Mucosa of rectum (tissue), 2 donors: ENCODE data around the gene PEPD.

Experiments
- H3K27ac ChIP-seq, 2 donors: one replicate each; pipeline ENCODE4 v1.7.0; 2013; ENCODE audit warnings: inconsistent platforms in 2 of 2, low read depth in 2 of 2, low read length in 2 of 2
- H3K27me3 ChIP-seq, 2 donors: one replicate each; pipeline ENCODE4 v1.7.0; 2013; ENCODE audit warnings: low read length in 2 of 2; ENCODE audit not compliant: control insufficient read depth in 2 of 2, insufficient read depth in 2 of 2
- H3K36me3 ChIP-seq, 2 donors: one replicate each; pipeline ENCODE4 v1.7.0; 2013; ENCODE audit warnings: low read length in 2 of 2; ENCODE audit not compliant: control insufficient read depth in 2 of 2, insufficient read depth in 2 of 2
- H3K4me1 ChIP-seq, 2 donors: one replicate each; pipeline ENCODE4 v1.7.0; 2013; ENCODE audit warnings: low read length in 2 of 2, mild to moderate bottlenecking in 1 of 2; ENCODE audit not compliant: control insufficient read depth in 2 of 2, insufficient read depth in 2 of 2
- H3K4me3 ChIP-seq, 2 donors: one replicate each; pipeline ENCODE4 v1.7.0; 2013; ENCODE audit warnings: low read length in 2 of 2
- H3K9ac ChIP-seq, 2 donors: one replicate each; pipeline ENCODE4 v1.7.0; 2013; ENCODE audit warnings: low read length in 2 of 2, low read depth in 1 of 2, mild to moderate bottlenecking in 1 of 2
- H3K9me3 ChIP-seq, 2 donors: one replicate each; pipeline ENCODE4 v1.7.0; 2013; ENCODE audit warnings: low read length in 2 of 2; ENCODE audit not compliant: control insufficient read depth in 2 of 2
- donor health status: healthy.
- donor health status: Normal muscosa, but diverticular disease.

Gene PEPD

DNA sequence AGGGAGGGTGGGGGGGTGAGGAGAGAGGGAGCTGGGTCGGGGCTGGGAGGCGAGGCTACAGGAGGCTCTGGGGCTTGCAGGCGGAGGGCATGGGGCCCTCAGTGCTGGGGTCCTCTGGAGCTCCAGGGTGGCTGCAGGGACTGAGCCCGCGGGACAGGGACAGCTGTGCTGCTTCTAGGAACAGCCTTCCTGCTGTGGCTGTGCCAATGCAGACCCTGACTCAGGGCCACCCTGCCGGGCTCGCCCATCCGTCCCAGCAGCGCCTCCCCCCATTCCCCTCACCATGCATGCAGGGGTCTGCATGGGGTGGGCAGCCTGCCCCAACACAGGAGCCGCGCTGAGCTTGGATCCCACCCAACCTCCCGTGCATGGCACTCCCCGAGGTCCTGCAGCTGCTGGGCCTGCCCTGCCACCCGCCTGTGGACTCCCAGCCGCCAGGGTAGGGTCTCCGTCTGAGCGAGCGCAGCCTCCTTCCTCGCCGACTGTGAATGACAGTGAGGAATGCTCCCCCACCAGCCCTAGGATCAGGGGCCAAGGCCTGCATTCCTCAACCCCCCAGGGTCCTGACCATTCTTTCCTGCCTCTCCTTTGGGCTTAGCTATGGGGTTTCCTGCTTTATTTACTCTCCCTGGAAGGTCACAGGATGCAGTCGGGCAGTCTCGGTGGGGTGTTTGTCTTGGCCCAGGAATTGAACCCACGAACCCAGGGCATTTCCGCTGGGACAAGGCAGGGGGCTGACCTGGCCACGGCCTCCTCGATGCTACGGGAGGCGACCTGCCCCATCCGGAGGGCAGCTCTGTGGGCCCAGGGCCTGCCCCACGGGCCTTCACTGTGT lies 124.7 kb downstream of the PEPD start:
- H3K27ac ChIP-seq: no peak overlapping the region
- H3K9ac ChIP-seq: no peak overlapping the region
- H3K36me3 ChIP-seq: no peaks in the 10 kb centered on the region
- H3K4me3 ChIP-seq: no peak overlapping the region
- H3K4me1 ChIP-seq: peaks cover 19 to 20% of the 10 kb centered on the region in 2 donors
- no peaks in the 10 kb centered on the region for H3K27me3 ChIP-seq
- no peaks in the 10 kb centered on the region for H3K9me3 ChIP-seq

DNA sequence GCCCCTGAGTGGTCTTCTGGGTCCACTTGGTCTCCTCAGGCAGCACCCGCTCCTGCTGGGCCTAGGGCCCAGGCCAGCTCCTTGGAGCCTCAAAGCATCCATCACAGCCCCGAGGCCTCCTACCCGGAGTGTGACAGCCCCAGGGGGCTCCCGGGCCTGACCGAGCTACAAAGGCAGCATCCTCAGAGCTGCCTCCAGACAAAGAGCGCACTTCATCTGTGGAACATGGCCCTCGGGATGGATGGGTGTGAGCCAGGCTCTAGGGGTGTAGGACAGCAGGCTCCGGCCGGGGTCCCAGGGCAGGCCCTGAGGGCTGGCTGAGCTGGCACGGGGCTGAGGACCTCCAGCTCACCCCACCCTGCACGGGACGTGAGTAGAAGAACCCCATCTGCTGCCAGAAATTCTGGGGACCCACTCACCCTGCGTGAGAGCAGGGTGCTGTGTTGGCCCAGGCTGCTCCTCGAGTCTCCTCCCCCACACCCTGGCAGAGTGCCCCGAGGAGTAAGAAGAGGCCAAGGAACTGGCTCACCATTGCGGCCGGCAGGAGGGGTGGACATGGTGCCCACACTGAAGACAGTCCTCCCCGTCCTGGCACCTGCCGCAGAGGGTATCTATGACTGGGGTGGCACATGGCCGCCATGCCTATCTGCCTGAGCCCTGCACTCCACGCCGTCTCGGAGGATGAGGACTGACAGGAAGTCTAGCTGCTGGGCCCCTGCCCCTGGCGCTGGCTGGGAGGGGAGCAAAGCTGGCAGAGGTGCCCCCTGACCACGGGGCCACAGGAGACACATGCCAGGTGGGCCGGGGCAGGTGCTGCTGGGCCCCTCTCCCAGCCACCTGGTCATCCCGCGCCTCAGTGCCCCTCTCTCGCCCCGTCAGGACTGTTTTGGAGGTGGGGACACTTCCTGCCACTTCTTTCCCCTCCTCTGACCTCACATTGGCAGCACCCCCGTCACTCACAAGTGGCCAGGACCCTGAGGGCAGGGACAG lies 125.7 kb downstream of the PEPD start:
- H3K9ac ChIP-seq: no peak overlapping the region
- peaks cover 28 to 29% of the 10 kb centered on the region in 2 donors for H3K4me1 ChIP-seq
- no peak overlapping the region for H3K4me3 ChIP-seq
- no peak overlapping the region for H3K27ac ChIP-seq
- H3K36me3 ChIP-seq: no peaks in the 10 kb centered on the region
- no peaks in the 10 kb centered on the region for H3K27me3 ChIP-seq
- no peaks in the 10 kb centered on the region for H3K9me3 ChIP-seq

DNA sequence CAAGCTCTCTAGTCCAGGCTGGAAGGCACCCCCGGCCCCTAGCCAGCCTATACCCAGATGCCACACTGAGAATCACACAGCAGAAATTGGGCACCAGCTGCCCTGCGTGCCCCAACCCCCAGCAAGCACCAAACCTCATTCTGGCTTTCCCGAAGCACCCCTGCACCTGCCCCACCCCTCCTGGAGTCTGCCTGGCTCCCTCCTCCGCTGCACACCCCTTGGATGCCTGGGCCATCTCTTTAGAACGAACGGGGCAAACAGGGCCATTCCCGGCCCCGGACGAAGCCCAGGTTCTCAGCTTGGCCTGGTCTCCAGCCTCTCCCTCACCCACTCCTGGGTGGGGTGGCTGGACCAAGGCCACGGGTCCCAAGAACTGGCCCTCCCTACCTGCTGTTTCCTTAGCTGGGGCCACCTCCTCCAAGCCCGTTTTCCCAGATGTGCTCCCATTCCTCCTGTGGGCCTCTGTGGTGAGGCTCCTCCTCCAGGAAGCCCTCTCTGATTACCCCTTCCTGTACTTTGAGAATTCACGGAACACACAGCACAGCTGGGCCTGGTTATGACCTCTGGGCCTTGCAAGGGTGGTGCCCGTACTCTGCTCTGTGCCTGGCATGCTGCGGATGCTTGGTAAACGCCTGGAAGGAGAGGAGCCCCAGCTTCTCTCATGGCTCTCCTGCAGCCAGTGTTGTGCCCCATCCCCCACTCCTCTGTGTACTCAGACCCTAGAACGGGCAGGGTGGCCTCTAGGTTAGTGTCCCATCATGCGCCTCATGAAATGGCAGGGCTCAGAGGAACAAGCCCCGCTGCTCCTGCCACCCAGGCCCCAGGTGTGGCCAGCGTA lies 126.6 kb downstream of the PEPD start:
- no peaks in the 10 kb centered on the region for H3K27me3 ChIP-seq
- no peaks in the 10 kb centered on the region for H3K36me3 ChIP-seq
- H3K27ac ChIP-seq: no peak overlapping the region
- H3K4me3 ChIP-seq: no peak overlapping the region
- H3K4me1 ChIP-seq: peaks cover 34 to 38% of the 10 kb centered on the region in 2 donors
- H3K9me3 ChIP-seq: no peaks in the 10 kb centered on the region
- H3K9ac ChIP-seq: no peak overlapping the region

DNA sequence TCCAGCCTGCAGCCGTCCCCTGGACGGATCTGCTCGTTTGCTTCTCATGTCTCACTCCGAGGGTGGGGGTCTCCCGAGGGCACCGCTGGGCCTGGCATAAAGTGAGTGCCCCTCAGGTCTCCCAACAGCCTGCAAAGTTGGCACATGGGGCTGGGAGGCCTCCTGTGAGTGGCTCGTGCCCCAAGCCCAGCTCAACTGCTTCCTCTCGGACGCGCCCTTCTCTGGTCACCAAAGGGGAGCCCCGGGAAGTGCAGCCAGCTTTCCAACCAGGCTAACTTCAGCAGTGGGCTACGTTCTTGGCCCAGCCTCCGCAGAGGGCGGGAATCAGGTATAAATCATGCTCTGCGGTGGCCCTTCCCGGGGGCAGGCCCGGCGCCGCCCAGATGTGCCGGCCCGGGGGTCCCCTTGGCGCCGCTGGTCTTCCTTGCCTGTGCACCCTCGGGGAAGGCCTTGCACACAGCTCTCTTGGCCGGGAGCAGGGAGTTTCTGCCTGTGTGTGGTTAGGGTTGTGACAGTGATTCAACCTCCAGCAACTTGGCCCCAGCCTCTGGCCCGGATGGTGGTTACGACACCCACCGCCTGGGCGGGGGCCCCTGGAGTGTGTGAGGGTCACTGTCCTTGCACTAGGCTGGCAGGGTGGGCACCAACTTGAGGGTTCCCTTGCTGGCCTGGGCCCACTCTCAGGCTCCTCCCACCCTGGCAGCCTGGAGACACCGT lies 127.4 kb downstream of the PEPD start:
- Histone ChIP-seq H3K27me3 (no peaks in the 10 kb centered on the region), H3K9me3 (no peaks in the 10 kb centered on the region), H3K36me3 (no peaks in the 10 kb centered on the region), H3K4me3 (no peak overlapping the region), H3K4me1 (peaks cover 41 to 45% of the 10 kb centered on the region in 2 donors), H3K27ac (peak overlapping the region in 1 of 2 donors; percentile 4), H3K9ac (no peak overlapping the region)

DNA sequence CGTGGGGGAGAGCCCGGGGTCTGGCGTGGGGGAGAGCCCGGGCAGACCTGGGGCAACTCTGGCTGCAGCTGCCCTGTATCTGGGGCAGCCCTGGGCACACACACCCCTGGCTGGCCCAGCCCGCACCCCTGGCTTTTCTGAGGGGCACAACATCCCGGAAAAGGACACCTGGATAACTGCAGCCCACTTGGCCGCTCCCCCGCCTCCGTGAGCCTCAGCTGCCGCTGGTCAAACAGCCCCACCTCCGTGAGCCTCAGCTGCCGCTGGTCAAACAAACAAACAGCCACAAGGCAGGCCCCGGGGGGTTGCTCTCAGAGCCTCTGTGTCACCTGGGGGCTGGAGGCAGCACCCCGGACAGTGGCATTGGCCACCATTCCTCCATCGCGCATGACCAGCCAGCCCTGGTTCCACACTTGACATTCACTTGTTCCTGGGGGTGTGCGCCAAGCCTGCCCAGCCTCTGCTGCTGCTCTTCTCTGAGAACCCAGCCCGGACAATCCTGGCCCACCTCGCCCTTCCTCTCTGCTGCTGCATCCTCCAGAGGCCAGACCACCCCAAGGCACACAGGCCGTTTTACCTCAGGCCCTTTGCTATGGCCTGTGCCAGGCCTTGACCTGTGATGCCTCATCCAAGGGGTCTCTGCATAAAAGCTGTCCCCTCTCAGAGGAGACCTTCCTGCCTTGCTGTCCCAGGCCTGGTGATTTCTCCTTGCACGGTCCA lies 128.1 kb downstream of the PEPD start:
- no peaks in the 10 kb centered on the region for H3K36me3 ChIP-seq
- H3K9ac ChIP-seq: no peak overlapping the region
- H3K4me3 ChIP-seq: no peak overlapping the region
- H3K27me3 ChIP-seq: no peaks in the 10 kb centered on the region
- H3K4me1 ChIP-seq: peaks cover 47 to 48% of the 10 kb centered on the region in 2 donors
- H3K27ac ChIP-seq: peak overlapping the region in 1 of 2 donors; percentile 4
- no peaks in the 10 kb centered on the region for H3K9me3 ChIP-seq

DNA sequence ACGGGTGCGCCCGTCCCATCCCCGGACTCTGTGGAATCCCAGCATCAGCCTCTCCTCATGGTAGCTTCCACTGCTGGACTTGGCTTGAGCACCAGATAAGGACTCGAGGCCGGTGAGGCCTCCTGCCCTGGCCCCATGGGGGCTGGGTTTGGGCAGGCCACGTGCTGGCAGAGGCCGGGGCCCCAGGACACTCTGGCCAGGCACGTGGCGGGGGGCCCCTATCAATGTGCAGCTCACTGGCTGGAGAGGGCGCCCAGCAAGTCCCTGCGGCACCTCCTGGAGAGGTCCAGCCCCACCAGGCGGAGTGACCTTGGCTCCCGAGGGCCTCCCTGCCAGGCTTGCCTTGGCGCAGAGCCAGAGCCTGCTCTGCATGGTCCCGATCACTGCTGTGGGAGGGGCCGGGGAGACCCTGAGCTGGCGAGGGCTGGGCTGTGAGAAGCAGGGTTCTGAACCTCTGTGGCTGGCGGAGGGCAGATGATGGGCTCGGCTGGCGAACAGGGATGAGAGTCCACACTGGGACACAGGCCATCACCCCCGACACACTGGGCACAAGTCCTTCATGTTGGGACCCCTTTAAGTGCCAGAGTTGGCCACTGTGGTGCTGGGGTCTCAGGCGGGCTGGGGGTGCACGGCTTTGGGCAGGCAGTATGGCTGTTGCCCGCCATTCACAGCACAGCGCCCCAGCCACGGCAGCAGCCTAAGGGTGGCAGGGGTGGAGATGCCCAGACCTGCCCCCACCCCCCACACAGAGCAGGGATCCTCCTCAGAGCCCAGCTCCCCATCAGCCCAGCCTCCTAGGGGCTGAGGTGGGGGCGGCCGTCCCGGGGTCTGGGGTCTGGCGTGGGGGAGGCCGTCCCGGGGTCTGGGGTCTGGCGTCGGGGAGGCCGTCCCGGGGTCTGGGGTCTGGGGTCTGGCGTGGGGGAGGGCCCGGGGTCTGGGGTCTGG lies 129.0 kb downstream of the PEPD start:
- Histone ChIP-seq H3K4me3 (no peak overlapping the region), H3K27me3 (no peaks in the 10 kb centered on the region), H3K4me1 (peaks cover 47 to 50% of the 10 kb centered on the region in 2 donors)

DNA sequence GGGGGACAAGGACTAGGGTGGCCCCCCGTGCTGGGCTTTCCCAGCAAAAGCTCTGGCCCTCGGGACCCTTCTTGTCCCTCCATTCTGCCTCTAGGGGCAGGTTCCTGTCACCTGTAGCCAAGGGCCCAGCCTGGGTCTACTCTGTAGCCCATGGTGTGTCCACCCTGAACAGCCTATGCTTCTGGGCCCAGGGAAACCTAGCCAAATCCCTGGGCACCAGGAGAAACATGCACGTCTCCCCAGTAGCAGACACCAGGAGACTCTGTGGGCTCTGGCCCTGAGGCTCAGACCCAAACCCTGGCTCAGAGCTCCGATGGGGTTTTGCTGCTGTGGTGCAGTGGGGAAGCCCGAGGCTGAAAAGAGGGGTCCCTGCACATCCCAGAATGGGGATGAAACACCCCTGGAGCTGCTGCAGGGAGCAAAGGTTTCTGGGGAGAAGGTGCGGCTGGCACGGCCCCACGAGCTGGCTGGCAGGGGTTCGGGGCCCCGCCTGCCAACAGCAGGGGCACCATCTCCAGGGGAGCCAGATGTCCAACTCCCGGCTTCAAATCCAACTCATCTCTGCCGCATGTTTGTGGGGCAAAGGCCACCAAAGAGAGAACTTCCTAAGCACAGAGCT lies 129.9 kb downstream of the PEPD start:
- Histone ChIP-seq H3K4me1 (peaks cover 47 to 50% of the 10 kb centered on the region in 2 donors), H3K9ac (no peak overlapping the region), H3K9me3 (no peaks in the 10 kb centered on the region), H3K36me3 (peaks cover 3 to 8% of the 10 kb centered on the region in 2 donors), H3K4me3 (no peak overlapping the region), H3K27me3 (no peaks in the 10 kb centered on the region), H3K27ac (no peak overlapping the region)

More for the DNA sequence above, 129.0 kb downstream of the PEPD start:
- Histone ChIP-seq H3K36me3 (peaks cover 0 to 5% of the 10 kb centered on the region in 2 donors), H3K9me3 (no peaks in the 10 kb centered on the region), H3K9ac (no peak overlapping the region), H3K27ac (no peak overlapping the region)
